ENCODE data around the gene TBC1D13.
"Not testable (repeated sequence)": the region's sequence is repeated elsewhere in the genome, so short reads cannot be mapped to it uniquely, and the experiment has no call there.

TBC1D13 gene

GRCh38 chr9:128821584-128822406 is 34.7 kb downstream of the TBC1D13 start:
- no peak for DNase-seq

DNA sequence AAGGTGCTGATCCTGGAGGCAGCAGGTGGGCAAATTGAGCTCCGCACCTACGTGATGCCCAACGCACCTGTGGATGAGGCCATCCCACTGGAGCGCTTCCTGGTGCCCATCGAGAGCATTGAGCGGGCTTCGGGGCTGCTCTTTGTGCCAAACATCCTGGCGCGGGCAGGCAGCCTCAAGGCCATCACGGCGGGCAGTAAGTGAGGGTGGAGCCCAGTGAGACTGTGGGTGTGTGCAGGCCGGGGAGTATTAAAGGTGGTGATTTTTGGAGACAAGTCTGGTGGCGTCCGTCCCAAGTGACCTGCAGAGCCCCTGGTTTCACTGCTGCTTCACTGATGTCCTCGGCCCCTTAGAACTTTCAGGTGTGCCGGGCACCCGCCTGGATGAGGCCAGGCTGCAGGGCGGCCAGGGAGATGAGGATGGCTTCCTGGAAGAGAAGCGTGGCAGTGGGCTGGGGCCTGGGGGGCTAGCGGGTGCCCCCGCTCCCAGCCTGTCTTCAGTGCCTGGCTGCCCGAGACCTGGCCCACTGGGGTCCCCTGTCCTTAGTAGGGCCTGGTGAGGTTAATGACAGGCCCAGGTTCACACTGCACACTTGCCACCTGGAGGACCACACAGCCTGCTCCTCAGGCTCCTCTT is 35.5 kb downstream of the TBC1D13 start:
- no peak for DNase-seq

- no peak for DNase-seq
Observed at GRCh38 chr9:128823362-128823902, 36.4 kb downstream of the TBC1D13 start.

GRCh38 chr9:128823903-128824406 is 36.9 kb downstream of the TBC1D13 start:
- no peak for DNase-seq

GRCh38 chr9:128824911-128825310 is 37.9 kb downstream of the TBC1D13 start:
- DNase-seq: no peak

- no peak for DNase-seq
Observed at GRCh38 chr9:128825923-128826700, 39.1 kb downstream of the TBC1D13 start.

DNA sequence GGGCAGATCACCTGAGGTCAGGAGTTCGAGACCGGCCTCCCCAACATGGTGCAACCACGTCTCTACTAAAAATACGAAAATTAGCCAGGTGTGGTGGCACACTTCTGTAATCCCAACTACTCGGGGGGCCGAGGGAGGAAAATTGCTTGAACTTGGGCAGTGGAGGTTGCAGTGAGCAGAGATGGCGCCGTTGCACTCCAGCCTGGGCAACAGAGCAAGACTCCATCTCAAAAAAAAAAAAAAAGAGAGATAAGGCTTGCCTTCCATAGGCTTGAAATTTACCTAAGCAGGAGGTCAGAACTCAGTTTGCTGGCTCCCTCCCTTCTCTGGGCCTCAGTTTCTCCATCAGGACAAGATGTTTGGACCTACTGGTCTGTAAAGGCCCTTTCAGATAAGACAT is 41.2 kb downstream of the TBC1D13 start:
- no peak for DNase-seq

DNA sequence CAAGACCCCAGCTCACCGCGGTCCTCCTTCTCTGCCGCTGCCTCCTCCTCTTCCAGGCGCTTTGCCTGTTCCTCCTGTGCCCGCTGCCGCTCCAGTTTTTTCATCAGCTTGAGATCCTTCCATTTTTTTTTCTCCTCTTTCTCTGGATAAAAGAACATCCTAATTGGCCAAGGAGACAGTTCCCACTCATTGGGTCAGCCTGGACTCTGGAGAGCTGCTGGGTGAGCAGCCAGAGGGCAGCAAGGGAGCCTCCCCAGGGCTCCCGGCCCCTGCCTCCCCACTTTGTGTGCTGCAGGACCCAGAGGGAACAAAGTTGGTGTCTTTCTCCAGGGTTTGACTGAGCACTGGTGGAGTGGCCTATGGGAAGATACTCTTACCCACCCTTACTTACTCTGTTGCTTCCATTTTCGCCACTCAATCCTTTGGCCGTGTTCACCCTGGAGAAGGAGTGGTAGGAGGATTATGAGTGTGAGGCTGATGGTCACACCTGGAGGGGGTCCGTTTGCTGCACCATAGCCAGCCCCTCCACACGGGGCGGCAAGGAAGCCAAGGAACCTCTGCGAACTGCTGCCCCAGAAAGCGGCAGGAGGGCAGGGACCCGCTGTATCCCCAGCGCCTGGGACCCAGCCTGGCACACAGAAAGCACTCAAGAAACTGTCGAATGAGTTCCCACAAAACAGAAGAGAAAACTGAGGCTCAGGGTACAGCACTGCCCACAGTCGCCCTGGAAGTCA is 41.8 kb downstream of the TBC1D13 start:
- DNase-seq: no peak

- DNase-seq: peak; percentile 79
Observed at GRCh38 chr9:128829477-128830251, 42.6 kb downstream of the TBC1D13 start, which contains the start of gene SPOUT1. TSS of gene SPOUT1 (minus strand) at chr9:128829794. CDS start at chr9:128829780, 14 bp downstream.

GRCh38 chr9:128833696-128834095 is 46.6 kb downstream of the TBC1D13 start:
- no peak for DNase-seq

GRCh38 chr9:128835246-128836210 is 48.5 kb downstream of the TBC1D13 start:
- DNase-seq: no peak

GRCh38 chr9:128836509-128837145 is 49.6 kb downstream of the TBC1D13 start:
- no peak for DNase-seq

- DNase-seq: no peak
Observed at GRCh38 chr9:128838338-128838737, 51.3 kb downstream of the TBC1D13 start.

GRCh38 chr9:128840524-128840923 is 53.5 kb downstream of the TBC1D13 start:
- no peak for DNase-seq

DNA sequence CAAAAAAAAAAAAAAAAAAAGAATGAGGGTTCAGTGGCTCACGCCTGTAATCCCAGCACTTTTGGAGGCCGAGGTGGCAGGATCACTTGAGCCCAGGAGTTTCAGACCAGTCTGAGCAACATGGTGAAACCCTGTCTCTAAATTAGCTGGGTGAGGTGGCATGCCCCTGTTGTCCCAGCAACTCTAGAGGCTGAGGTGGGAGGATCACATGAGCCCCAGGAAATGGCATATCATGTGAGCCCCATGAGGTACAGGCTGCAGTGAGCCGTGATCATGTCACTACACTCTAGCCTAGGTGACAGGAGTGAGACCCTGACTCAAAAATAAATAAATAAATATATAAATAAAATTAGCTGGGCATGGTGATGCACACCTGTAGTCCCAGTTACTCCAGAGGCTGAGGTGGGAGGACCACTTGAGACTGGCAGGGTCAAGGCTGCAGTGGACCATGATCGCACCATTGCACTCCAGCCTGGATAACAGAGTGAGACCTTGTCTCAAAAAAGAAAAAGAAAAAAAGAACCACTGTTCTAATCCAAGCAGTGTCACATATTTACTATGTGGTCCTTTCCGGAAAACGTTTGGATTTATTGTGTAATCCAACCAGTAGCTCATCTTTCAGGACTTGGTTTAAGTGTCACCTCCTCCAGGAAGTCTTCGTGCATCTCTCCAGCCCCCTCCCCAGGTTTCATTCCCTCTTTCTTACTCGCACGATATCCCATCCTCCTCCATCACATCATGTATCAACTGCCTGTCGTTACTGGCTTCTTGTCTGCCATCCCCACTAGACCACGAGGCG is 54.8 kb downstream of the TBC1D13 start:
- no peak for DNase-seq

GRCh38 chr9:128843171-128843570 is 56.1 kb downstream of the TBC1D13 start:
- not testable (repeated sequence) for DNase-seq

DNA sequence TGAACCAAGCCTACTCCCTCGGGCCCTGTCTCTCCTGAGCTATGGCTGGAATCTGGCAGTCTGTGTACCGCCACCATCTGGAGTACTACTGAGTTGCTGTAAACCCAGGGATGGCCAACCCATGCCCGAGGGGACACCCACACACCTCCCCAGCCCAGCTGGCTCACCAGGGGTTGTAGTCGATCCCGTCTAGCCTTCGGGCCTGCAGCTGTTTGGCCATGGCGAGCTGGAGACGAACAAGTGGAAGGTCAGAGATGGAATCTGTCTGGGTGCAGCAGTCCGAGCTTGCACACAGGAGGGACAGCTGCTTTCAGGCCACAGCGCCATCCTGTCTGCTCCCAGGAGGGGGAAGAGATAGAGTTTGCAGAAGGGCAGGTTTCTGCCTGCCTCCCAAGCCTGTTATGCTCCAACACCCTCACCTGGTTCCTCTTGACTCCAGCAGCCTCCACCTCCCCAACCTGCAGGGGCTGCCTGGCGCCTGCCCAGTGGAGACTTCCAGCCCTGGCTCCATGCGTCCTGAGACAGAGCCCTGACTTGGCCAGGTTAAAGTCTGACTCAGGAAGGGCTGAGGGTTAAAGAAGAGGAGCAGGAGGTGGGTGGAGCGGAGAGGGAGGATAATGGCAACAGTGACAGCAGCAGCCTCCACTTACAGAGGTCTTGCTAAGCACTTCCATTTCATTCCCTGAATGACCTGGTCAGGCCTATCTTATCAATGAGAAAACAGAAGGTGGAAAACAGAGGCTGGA is 58.3 kb downstream of the TBC1D13 start:
- no peak for DNase-seq

- DNase-seq: no peak
Observed at GRCh38 chr9:128846680-128847030, 59.6 kb downstream of the TBC1D13 start.

Data from activated gamma-delta T cell (primary cell).